GM18861 (cell line): ENCODE measurements around the gene ANO9.
"Not testable (repeated sequence)": the region's sequence is repeated elsewhere in the genome, so short reads cannot be mapped to it uniquely, and the experiment has no call there.

Experiments used
- ATAC-seq: cut with Tn5 transposase; IDR thresholded peaks from one replicate; pipeline ENCODE4 v1.9.1; 2021; ENCODE audit not compliant: unreplicated experiment

Gene ANO9

GRCh38 chr11:437228-437870, 4.5 kb downstream of the ANO9 start:
- ATAC-seq = no peak

GRCh38 chr11:434999-435740, 6.6 kb downstream of the ANO9 start:
- ATAC-seq = not testable (repeated sequence)

GRCh38 chr11:434496-434895, 7.3 kb downstream of the ANO9 start:
- no peak for ATAC-seq

- no peak for ATAC-seq
Measured at GRCh38 chr11:433641-434040, 8.2 kb downstream of the ANO9 start.

GRCh38 chr11:433111-433510, 8.7 kb downstream of the ANO9 start:
- ATAC-seq = no peak

- ATAC-seq = no peak
Measured at GRCh38 chr11:432501-433100, 9.2 kb downstream of the ANO9 start.

- ATAC-seq = no peak
Measured at GRCh38 chr11:431921-432320, 9.9 kb downstream of the ANO9 start.

GRCh38 chr11:429931-430456, 11.8 kb downstream of the ANO9 start:
- no peak for ATAC-seq

GRCh38 chr11:429391-429790, 12.4 kb downstream of the ANO9 start:
- ATAC-seq = no peak

GRCh38 chr11:428295-428694, 13.5 kb downstream of the ANO9 start:
- no peak for ATAC-seq

- no peak for ATAC-seq
Measured at GRCh38 chr11:426851-427250, 15.0 kb downstream of the ANO9 start.

- ATAC-seq = no peak
Measured at GRCh38 chr11:425301-425700, 16.5 kb downstream of the ANO9 start.

- not testable (repeated sequence) for ATAC-seq
Measured at GRCh38 chr11:424766-425165, 17.0 kb downstream of the ANO9 start.

- no peak for ATAC-seq
Measured at GRCh38 chr11:424232-424631, 17.6 kb downstream of the ANO9 start.

- ATAC-seq = no peak
Measured at GRCh38 chr11:422249-422656, 19.6 kb downstream of the ANO9 start.

- no peak for ATAC-seq
Measured at GRCh38 chr11:420911-421321, 20.9 kb downstream of the ANO9 start.

- no peak for ATAC-seq
Measured at GRCh38 chr11:420054-420910, 21.5 kb downstream of the ANO9 start.

- no peak for ATAC-seq
Measured at GRCh38 chr11:419248-420005, 22.4 kb downstream of the ANO9 start.

GRCh38 chr11:418343-419247, 23.2 kb downstream of the ANO9 start:
- ATAC-seq = no peak
